ENCODE measurements around the gene EFCAB10.
"Not testable (repeated sequence)": the region's sequence is repeated elsewhere in the genome, so short reads cannot be mapped to it uniquely, and the experiment has no call there.

EFCAB10 gene

DNA sequence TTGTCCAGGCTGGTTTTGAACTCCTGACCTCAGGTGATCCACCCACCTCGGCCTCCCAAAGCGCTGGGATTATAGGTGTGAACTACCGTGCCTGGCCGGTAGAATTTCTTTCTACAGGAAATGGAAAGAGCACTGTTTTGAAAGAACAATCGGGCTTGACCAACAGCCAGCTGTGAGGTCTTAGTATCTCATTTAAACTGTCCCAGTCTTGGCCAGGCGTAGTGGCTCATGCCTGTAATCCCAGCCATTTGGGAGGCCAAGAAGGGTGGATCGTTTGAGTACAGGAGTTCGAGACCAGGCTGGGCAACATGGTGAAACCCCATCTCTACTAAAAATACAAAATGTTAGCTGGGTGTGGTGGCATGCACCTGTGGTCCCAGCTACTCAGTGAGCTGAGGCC, 17.8 kb upstream of the EFCAB10 start:
- DNase-seq (ENCODE audit: low read depth in 2 of 2, low spot score in 1 of 2), result not testable (repeated sequence)

DNA sequence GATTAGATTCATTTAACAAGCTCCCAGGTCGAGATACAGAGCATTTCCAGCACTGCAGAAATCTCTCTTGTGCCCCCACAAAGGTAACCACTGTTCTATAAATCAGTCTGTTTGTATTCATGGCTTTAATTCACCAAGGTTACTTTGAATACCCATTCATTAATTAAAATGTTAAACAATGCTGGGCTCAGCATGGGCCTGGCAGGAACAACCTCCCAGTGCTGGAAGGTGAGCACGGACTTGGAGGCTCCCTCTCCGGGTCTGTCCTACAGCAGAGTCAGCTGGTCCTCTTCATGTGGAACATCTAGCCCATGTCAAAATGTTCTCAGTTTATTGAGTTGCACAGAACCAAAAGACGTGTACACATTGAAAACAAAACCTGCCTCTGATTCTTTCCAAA, 15.6 kb upstream of the EFCAB10 start:
- no peak for DNase-seq (ENCODE audit: low read depth in 2 of 2, low spot score in 1 of 2)

DNA sequence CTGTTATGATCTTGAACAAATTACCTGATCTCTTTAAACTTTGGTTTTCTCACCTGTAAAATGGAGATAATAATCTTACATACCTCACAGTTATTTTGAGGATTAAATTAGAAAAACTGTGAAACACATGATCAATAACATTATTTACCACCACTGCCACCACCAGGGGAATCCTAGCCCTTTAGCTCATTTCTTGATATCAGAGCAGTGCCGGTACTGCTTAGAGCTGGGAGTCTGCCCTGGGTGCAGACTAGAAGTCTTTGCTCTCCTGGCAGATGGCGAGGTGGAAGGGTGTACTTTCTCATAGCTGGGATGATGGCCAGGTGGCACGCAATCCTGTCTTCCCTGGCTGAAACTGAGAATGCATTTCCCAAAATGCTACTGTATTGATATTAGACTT, 12.7 kb upstream of the EFCAB10 start:
- DNase-seq (ENCODE audit: low read depth in 2 of 2, low spot score in 1 of 2), result no peak

DNA sequence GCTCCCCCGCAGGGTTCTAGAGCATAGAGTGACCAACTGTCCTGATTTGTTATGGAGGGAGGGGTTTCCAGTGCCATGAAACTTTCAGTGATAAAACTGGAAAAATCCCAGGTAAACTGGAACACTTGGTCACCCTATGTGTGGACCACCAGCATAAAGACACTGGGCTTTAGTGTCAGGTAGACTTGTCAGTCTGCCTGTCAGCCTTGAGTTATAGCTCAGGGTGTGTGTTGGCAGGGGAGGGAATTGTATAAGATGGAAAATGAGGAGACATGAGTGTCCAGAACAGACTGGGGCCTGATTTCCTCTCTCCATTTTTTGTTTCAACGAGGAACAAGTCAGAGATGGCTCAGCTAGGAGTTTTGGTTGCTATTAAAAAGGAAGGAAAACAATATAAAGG, 10.2 kb upstream of the EFCAB10 start:
- DNase-seq (ENCODE audit: low read depth in 2 of 2, low spot score in 1 of 2), result no peak

DNA sequence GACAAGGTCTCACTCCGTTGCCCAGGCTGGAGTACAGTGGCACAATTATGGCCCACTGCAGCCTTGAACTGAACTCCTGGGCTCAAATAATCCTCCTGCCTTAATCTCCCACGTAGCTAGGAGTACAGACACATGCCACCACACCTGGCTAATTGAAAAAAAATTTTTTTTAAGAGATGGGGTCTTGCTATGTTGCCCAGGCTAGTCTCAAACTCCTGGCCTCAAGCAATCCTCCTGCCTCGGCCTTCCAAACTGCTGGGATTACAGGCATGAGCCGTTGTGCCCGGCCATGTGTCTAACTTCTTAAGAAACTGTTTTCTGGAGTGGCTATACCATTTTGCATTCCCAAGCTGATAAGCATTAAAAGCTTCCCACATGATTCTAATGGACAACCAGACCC, 9.5 kb upstream of the EFCAB10 start:
- DNase-seq (ENCODE audit: low read depth in 2 of 2, low spot score in 1 of 2), result no peak

DNA sequence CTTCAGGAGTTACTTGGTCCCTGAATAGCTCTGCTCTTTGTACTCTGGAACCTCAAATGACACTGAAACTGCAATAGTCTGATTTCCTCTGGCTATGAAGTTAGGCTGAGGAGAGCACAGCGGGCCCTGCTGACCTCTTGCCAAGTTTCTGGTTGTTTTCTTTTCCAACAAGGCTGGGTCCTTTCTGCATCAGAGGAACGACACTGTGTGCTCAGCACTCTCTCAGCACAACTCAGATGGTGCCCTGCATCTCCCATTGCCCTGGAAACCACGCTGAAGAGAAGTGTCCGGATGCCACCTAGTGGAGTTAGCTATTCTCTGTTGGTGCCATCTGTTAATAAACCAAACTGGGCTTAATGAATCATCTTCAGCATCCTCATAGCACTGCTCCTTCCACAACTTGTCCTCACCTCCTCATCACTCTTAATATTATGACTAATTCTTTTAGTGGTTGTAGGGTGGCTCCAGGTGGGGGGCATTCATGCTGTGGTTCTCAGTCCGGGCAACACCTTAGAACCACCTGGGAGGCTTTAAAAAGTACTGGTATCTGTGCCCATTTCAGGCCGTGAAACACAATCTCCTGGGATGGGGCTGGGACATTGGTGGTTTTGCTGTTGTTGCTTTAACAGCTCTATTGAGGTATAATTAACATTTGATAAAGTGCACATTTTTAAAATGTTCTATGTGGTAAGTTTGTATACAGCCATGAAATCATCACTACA, 8.2 kb upstream of the EFCAB10 start:
- peak in 1 of 2 donors; percentile 22 for DNase-seq (ENCODE audit: low read depth in 2 of 2, low spot score in 1 of 2)

DNA sequence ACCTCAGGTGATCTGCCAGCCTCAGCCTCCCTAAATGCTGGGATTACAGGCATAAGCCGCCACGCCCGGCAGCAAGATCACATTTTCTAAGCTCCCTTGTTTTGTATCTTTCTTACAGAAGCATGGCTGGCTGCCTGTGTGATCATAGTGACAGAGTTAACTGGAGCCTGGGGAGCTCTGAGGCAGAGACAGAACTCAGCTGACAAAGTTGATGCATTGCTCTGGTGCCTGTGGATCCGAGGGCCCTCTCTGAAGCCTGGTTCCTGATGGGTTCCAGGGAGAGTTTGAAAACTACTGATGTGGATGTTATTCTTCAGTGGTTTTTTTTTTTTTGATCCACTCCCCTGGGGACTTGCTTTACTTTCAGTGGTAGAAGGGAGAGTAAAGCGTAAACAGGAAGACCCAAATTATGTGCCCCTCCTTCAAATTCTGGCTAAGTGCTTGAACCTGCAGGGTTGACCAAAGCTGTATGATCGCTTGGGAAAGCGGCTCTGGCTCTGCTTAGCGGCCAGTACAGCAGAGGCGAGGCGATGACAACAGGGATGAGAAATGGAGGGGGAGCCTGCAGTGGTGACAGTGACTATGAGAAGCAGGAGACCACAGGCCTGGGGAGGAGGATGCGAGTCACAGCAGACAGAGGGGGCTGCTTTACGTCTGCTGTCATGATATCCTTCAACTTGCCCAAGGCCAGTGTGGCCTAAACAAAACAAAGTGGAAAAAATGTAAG, 6.8 kb upstream of the EFCAB10 start:
- DNase-seq (ENCODE audit: low read depth in 2 of 2, low spot score in 1 of 2), result no peak

DNA sequence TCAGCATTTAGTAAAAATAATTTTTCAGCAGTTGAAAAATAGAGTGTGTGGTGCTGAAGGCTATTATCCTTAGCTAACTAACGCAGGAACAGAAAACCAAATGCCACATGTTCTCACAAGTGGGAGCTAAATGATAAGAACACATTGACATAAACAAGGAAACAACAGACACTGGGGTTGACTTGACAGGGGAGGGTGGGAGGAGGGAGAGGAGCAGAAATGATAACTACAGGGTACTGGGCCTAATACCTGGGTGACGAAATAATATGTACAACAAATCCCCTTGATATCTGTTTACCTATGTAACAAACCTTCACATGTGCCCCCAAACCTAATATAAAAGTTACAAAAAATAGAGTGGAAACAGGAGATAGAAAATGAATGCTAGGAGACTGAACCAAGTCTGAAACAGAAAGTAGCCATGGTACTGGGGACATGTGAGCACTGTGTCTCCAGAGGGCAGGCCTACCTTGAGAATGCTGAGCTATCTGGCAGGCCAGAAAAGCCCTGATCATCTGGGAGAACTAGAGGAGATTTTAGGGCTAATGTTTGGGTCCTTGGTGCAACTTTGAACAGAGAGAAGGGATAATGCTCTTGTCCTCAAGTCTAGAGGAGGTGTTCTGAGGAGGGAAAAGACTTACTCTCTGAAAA, 4.7 kb upstream of the EFCAB10 start:
- no peak for DNase-seq (ENCODE audit: low read depth in 2 of 2, low spot score in 1 of 2)

DNA sequence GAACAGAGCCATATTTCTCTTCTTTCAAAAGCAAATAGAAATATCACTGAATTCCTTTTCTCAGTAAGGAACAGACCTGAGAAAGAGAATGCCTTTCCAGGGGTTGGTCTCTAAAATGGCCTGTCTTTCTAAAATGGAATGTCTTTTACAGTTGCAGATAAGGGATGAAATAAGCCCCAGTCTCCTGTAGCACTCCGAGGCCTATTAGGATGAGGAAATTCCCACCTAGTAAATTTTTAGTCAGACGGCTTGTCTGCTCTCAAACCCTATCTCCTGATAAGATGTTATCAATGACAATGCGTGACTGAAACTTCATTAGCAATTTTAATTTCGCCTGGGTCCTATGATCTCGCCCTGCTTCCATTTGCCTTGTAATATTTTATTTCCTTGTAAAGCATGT, 2.9 kb upstream of the EFCAB10 start:
- no peak for DNase-seq (ENCODE audit: low read depth in 2 of 2, low spot score in 1 of 2)

DNA sequence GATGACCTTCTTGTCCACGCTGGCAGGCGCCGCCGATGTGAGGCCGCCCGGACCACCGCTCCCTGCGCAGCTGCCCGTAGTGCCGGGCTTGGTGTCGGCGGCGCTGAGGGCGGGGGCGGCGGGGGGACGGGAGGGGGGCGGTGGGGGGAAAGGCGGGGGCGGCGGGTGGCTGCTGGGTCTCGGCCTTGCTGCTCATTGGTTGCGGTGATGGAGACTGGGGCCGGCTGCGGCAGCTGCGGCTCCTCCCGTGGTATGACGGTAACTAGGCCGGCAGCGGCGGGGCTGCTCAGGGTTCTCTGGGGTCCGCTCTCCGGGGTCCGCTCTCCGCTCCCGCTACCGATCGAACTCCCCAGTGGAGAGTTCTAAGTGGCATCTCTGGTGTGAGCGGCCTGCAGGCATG, 1.8 kb upstream of the EFCAB10 start:
- DNase-seq (ENCODE audit: low read depth in 2 of 2, low spot score in 1 of 2), result no peak

DNA sequence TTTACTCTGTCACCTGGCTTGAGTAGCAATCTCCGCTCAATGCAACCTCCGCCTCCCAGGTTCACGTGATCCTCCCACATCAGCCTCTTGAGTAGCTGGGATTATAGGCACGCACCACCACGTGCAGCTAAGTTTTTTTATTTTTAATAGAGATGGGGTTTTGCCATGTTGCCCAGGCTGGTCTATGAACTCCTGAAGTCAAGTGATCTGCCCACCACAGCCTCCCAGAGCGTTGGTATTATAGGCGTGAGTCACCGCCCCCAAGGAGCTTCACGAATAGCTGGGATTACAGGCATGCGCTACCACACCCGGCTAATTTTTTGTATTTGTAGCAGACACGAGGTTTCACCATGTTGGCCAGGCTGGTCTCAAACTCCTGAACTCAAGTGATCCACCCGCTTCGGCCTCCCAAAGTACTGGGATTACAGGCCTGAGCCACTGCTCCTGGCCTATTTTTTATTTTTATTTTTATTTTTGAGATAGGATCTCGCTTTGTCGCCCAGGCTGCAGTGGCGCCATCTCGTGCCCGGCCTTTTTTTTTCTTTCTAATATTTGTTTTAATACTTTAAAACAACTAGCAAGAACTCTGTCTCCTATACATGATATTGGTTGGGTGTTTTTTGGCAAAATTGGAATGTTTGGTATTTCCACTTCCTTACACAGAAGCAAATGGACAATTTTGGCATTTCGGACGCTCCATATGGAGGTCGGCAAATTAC, 1.1 kb downstream of the EFCAB10 start:
- DNase-seq (ENCODE audit: low read depth in 2 of 2, low spot score in 1 of 2), result no peak

DNA sequence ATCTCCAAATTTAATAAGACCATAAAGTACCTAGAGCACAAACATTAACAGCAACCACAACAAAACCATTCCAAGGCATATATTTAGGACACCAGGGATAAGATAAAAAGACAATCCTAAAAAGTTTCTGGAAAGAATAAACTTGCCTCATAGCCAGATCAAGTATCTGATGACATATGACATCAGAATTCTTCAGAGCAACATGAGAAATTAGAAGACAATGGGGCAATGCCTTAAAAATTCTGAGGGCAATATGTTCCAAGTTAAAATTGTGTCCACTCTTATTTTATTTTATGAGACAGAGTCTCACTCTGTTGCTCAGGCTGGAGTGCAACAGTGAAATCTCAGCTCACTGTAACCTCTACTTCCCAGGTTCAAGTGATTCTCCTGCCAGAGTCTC, 2.8 kb downstream of the EFCAB10 start:
- DNase-seq (ENCODE audit: low read depth in 2 of 2, low spot score in 1 of 2), result no peak

DNA sequence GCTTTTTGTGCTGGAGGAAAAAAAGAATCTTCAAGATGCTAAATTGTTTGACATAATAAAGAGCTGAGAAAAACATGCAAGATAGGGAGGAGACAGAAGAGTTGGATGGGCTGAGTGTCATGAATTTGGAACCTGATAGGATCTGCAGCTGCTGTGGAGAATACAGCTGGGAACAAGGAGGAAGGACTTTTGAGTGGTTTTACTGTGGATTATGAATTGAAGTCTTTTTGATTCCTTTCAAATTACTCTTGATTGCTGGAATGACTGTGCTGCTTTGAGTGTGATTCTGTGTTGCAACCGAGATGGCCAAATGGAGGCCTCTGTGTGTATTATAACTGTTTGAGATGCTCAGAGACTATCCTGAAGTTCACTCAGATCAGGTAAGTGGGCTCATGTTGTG, 4.0 kb downstream of the EFCAB10 start:
- DNase-seq (ENCODE audit: low read depth in 2 of 2, low spot score in 1 of 2), result no peak

DNA sequence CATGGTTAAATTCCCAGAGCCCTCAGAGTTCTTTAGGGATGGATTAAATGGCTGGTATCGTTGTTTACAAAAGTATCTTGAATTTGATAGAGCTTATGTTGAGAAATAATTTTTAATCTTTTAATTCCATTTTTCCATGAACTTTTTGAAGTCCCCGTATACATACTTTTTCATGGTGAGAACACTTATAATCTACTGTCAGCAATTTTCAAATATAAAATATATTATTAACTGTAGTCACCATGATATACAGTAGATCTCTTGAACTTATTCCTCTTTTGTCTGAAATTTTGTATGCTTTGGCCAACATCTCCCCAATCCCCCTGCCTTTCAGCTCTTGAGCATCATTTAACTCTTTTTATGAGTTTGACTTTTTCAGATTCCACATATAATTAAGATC, 9.4 kb downstream of the EFCAB10 start:
- no peak for DNase-seq (ENCODE audit: low read depth in 2 of 2, low spot score in 1 of 2)

DNA sequence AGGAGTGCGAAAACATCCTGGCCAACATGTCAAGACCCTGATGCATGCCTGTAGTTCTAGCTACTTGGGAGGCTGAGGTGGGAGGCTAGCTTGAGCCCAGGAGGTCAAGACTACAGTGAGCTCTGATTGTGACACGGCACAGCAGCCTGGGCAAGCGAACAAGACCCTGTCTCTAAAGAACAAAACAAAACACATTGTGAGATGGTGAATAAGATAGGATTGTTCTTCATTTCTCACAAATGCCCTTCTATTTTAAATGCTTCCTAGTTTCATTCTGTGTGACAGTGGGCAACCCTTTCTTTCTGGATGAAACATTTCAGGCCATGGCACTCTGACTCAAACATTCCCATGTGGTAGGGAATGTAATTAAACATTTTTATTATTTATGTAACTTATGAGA, 13.5 kb downstream of the EFCAB10 start:
- no peak for DNase-seq (ENCODE audit: low read depth in 2 of 2, low spot score in 1 of 2)

DNA sequence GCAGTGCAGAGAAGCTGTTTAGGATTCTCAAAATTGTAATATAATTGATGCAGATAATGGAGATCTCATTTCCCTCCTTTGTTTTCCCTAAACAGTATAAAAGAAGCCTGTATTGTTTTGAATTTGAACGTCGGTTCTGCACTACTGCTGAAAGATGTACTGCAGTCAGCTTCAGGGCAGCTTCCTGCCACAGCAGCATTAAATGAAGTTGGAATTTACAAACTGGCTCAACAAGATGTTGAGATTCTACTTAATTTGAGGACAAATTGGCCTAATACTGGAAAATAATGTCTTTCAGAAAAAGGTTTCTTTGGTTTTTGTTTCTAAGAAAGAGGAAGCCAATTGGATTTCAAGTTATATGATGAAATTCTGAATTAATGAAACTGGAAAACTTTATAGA, 14.3 kb downstream of the EFCAB10 start:
- DNase-seq (ENCODE audit: low read depth in 2 of 2, low spot score in 1 of 2), result no peak

DNA sequence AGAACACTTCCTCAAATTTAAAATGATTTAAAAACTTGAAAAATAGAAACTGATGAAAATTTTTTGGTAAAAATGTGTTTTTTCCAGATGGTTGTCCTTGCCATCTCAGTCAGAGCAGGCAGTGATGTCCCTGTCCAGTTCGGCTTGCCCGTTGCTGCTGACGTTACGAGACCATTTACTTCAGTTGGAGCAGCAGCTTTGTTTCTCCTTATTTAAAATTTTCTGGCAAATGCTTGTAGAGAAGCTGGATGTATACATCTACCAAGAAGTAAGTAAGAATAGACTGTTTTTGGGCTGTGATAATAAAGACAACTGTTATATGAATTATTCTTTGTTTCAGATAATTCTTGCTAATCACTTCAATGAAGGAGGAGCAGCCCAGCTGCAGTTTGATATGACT, 16.1 kb downstream of the EFCAB10 start:
- DNase-seq (ENCODE audit: low read depth in 2 of 2, low spot score in 1 of 2), result no peak

DNA sequence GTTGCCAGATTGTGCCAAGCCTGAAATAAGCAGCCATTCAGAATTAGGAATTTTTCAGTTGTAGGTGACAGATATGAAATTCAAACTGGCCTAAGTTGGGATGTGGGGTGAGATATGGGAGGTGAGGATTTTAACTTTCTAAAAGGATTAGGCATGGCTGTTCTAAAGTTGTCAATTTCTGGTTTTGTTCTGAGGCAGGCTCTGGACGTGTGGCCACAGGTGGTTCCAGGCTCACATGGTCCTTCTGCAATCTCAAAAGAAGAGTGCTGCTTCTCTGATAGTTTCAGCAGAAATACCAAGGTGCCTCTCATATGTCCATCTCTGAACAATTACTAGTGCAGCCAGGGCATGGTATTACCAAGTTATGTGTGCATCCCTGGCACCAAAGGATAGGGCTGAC, 21.4 kb downstream of the EFCAB10 start:
- no peak for DNase-seq (ENCODE audit: low read depth in 2 of 2, low spot score in 1 of 2)

DNA sequence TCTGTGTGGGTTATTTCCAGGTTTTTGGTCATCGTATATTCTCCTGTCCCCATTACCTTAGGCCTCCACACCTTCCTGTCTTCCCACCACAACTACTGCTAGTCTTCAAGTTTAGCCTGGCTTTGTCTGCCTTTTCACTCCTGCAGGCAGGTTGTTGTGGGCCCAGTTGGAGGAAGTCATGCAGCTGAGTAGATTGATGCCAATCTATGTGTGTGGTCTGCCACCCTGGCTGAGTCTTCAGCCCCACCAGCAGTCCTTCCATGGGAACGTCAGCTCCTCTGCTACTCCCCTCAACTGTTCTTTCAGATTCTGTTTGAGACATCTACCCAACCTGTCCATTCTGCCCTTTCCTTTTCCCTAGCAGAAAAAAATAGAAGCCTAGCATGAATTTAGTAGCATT, 43.0 kb downstream of the EFCAB10 start:
- no peak for DNase-seq (ENCODE audit: low read depth in 2 of 2, low spot score in 1 of 2)

DNA sequence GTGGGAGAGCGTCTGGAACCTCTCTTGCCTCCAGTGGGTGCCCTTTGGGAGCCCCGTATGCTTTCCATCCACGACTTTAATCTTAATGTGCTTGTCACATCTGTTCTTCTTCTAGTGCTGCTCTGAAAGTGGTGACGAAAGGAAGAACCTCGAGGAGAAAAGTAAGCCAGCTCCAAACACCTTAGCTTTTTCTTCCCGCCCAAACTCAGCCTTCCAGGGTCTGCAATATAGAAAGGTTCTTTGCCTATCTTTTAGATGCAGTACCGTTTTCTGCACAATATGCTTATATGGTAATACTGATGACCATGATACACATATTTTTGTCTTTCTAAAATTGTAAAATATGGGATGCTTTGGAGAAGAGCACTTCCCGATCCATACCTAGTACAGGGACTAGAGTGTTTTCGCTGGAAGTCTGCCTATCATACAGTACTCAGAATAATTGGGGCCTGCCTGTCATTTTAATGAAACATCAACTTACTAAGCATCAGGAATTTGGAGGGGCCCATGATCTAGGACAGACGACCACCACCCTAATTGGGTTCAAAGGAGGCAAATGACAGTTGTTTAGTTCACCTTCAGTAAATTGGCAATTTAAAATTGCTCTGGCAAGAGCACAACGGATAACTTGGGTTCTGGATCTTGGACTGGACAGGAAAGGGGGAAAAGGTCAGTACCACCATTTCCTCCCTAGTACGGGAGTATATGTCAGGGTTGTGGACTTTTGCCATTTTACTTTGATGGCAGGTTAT, 48.4 kb downstream of the EFCAB10 start:
- no peak for DNase-seq (ENCODE audit: low read depth in 2 of 2, low spot score in 1 of 2)

Data from stimulated activated CD8-positive, alpha-beta memory T cell treated with anti-CD3 and anti-CD28 coated beads, Interleukin-4, amount 100 ng/mL, for 1 hour (primary cell).